Neuronal stem cell (in vitro differentiated cells): ENCODE data around the gene RRBP1.

Experiments
- DNase-seq: peaks from one replicate; pipeline ENCODE4 v3.0.0-alpha.2; 2013; ENCODE audit warnings: low spot score
- H2AFZ ChIP-seq: one replicate; pipeline ENCODE4 v1.6.1; 2013; ENCODE audit warnings: mild to moderate bottlenecking, low read length, inconsistent platforms
- H2AK5ac ChIP-seq: 2 replicates; pipeline ENCODE4 v1.6.1; 2013; ENCODE audit warnings: low read depth, mild to moderate bottlenecking, inconsistent platforms, low read length, moderate library complexity, mixed read lengths
- H2BK120ac ChIP-seq: 2 replicates; pipeline ENCODE4 v1.6.1; 2013; ENCODE audit warnings: low read depth, mild to moderate bottlenecking, inconsistent platforms, low read length, moderate library complexity, mixed read lengths
- H2BK12ac ChIP-seq: one replicate; pipeline ENCODE4 v1.6.1; 2013; ENCODE audit warnings: low read length, inconsistent platforms
- H2BK15ac ChIP-seq: 2 replicates; pipeline ENCODE4 v1.6.1; 2013; ENCODE audit warnings: mild to moderate bottlenecking, low read length, inconsistent platforms, mixed read lengths
- H2BK5ac ChIP-seq: one replicate; pipeline ENCODE4 v1.6.1; 2013; ENCODE audit warnings: inconsistent platforms, mild to moderate bottlenecking, low read length, moderate library complexity
- H3K14ac ChIP-seq: one replicate; pipeline ENCODE4 v1.6.1; 2013; ENCODE audit warnings: low read length, inconsistent platforms
- H3K18ac ChIP-seq: 2 replicates; pipeline ENCODE4 v1.6.1; 2013; ENCODE audit warnings: low read length, inconsistent platforms
- H3K23ac ChIP-seq: 2 replicates; pipeline ENCODE4 v1.6.1; 2013; ENCODE audit warnings: low read depth, mild to moderate bottlenecking, mixed read lengths, low read length, inconsistent platforms; ENCODE audit not compliant: poor library complexity
- H3K27ac ChIP-seq: replicated peaks from 3 replicates; pipeline ENCODE4 v1.5.1; 2013; ENCODE audit warnings: low read length, inconsistent platforms
- H3K27me3 ChIP-seq, 3 experiments: 2 replicates each; pipeline ENCODE4 v1.6.1; 2013; ENCODE audit warnings: low read length in 3 of 3, mild to moderate bottlenecking in 2 of 3, inconsistent platforms in 1 of 3, low read depth in 1 of 3, mixed read lengths in 1 of 3, moderate library complexity in 1 of 3; ENCODE audit not compliant: control insufficient read depth in 3 of 3, insufficient read depth in 3 of 3
- H3K36me3 ChIP-seq, 2 donors: replicated peaks in 1 of 2; 2 replicates each; pipeline ENCODE4 v1.6.1; 2013; ENCODE audit warnings: low read length in 2 of 2; ENCODE audit not compliant: control insufficient read depth in 2 of 2, insufficient read depth in 2 of 2
- H3K4ac ChIP-seq: 2 replicates; pipeline ENCODE4 v1.6.1; 2013; ENCODE audit warnings: inconsistent platforms, mild to moderate bottlenecking, low read length, moderate library complexity
- H3K4me1 ChIP-seq, 2 donors: 1 replicate in 1 of 2; 2 replicates in 1 of 2; pipeline ENCODE4 v1.6.1; 2013; ENCODE audit warnings: low read length in 2 of 2, low read depth in 1 of 2; ENCODE audit not compliant: control insufficient read depth in 2 of 2, insufficient read depth in 1 of 2
- H3K4me2 ChIP-seq: one replicate; pipeline ENCODE4 v1.6.1; 2013; ENCODE audit warnings: mild to moderate bottlenecking, low read length, inconsistent platforms; ENCODE audit not compliant: insufficient read depth, poor library complexity, severe bottlenecking
- H3K4me3 ChIP-seq, 2 donors: 2 replicates each; pipeline ENCODE4 v1.5.1; 2013; ENCODE audit warnings: low read length in 2 of 2, mild to moderate bottlenecking in 2 of 2, inconsistent platforms in 1 of 2, moderate library complexity in 1 of 2
- H3K79me1 ChIP-seq: one replicate; pipeline ENCODE4 v1.6.1; 2013; ENCODE audit warnings: low read depth, mild to moderate bottlenecking, inconsistent platforms, low read length, moderate library complexity
- H3K9ac ChIP-seq: one replicate; pipeline ENCODE4 v1.6.1; 2013; ENCODE audit warnings: mild to moderate bottlenecking, low read depth, low read length, inconsistent platforms; ENCODE audit not compliant: poor library complexity
- H3K9me3 ChIP-seq, 2 donors: replicated peaks in 1 of 2; 2 replicates each; pipeline versions ENCODE3 to v1.6.1; 2013; ENCODE audit warnings: low read length in 2 of 2, mild to moderate bottlenecking in 2 of 2, inconsistent platforms in 1 of 2, low read depth in 1 of 2, mixed read lengths in 1 of 2, moderate library complexity in 1 of 2; ENCODE audit not compliant: control insufficient read depth in 2 of 2, insufficient read depth in 1 of 2
- H4K8ac ChIP-seq: one replicate; pipeline ENCODE4 v1.6.1; 2013; ENCODE audit warnings: low read depth, mild to moderate bottlenecking, inconsistent platforms, low read length, moderate library complexity
- H4K91ac ChIP-seq: one replicate; pipeline ENCODE4 v1.6.1; 2013; ENCODE audit warnings: low read length, low read depth, mild to moderate bottlenecking, inconsistent platforms; ENCODE audit not compliant: poor library complexity
- WGBS, 2 donors: extraction: QIAGEN DNeasy Blood & Tissue Kit; methylation state at CpG; one replicate each; pipeline ENCODE4 v1.1.7; 2013; ENCODE audit warnings: missing lambda C conversion rate in 2 of 2, mixed read lengths in 1 of 2; ENCODE audit not compliant: insufficient read length in 2 of 2, insufficient replicate concordance in 1 of 2; ENCODE audit errors: extremely low coverage in 2 of 2; 5-methylcytosine and 5-hydroxymethylcytosine counted together

The RRBP1 gene

GRCh38 chr20:17615645-17616479 lies 66.2 kb downstream of the RRBP1 start:
- WGBS, 2 donors, result no CpG with 5 or more reads among the region's 22 CpGs
- H2BK120ac ChIP-seq, result no peak overlapping the region
- no peak overlapping the region for H3K23ac ChIP-seq
- no peak overlapping the region for H2BK12ac ChIP-seq
- H4K8ac ChIP-seq, result no peak overlapping the region
- peak overlapping the region; percentile 24 for H3K18ac ChIP-seq
- H2BK15ac ChIP-seq, result no peak overlapping the region
- peaks cover 10 to 15% of the 10 kb centered on the region in 2 donors for H3K36me3 ChIP-seq
- H3K4me1 ChIP-seq, result peaks cover 0 to 3% of the 10 kb centered on the region in 2 donors
- no peak overlapping the region for H3K4ac ChIP-seq
- no peak overlapping the region for H3K4me2 ChIP-seq
- no peak overlapping the region for H2AK5ac ChIP-seq
- H2BK5ac ChIP-seq, result no peak overlapping the region
- H3K27ac ChIP-seq, result no peak overlapping the region
- H3K14ac ChIP-seq, result no peak overlapping the region
- H3K4me3 ChIP-seq, result no peak overlapping the region
- H3K9me3 ChIP-seq, result no peaks in the 10 kb centered on the region
- H2AFZ ChIP-seq, result no peak overlapping the region
- H3K79me1 ChIP-seq, result no peaks in the 10 kb centered on the region
- no peaks in the 10 kb centered on the region for H3K27me3 ChIP-seq
- DNase-seq, result no peak
- H3K9ac ChIP-seq, result no peak overlapping the region
- H4K91ac ChIP-seq, result no peak overlapping the region

GRCh38 chr20:17614812-17615644 lies 67.0 kb downstream of the RRBP1 start:
- Histone ChIP-seq H2BK12ac (no peak overlapping the region), H3K4me2 (no peak overlapping the region), H3K36me3 (peaks cover 5 to 18% of the 10 kb centered on the region in 2 donors), H3K4me3 (peak overlapping the region in 1 of 2 donors; percentile 40), H3K14ac (peak overlapping the region; percentile 86), H2BK15ac (no peak overlapping the region), H2AFZ (no peak overlapping the region), H3K4ac (no peak overlapping the region), H3K4me1 (peaks cover 0 to 3% of the 10 kb centered on the region in 2 donors), H4K8ac (no peak overlapping the region), H3K9me3 (no peaks in the 10 kb centered on the region), H2AK5ac (no peak overlapping the region), H3K18ac (peak overlapping the region; percentile 65), H3K27me3 (no peaks in the 10 kb centered on the region), H4K91ac (no peak overlapping the region), H2BK120ac (no peak overlapping the region), H3K79me1 (no peaks in the 10 kb centered on the region), H3K27ac (no peak overlapping the region), H3K23ac (no peak overlapping the region), H2BK5ac (peak overlapping the region; percentile 46), H3K9ac (no peak overlapping the region)
- WGBS, 2 donors, result no CpG with 5 or more reads among the region's 32 CpGs
- DNase-seq, result no peak

DNA sequence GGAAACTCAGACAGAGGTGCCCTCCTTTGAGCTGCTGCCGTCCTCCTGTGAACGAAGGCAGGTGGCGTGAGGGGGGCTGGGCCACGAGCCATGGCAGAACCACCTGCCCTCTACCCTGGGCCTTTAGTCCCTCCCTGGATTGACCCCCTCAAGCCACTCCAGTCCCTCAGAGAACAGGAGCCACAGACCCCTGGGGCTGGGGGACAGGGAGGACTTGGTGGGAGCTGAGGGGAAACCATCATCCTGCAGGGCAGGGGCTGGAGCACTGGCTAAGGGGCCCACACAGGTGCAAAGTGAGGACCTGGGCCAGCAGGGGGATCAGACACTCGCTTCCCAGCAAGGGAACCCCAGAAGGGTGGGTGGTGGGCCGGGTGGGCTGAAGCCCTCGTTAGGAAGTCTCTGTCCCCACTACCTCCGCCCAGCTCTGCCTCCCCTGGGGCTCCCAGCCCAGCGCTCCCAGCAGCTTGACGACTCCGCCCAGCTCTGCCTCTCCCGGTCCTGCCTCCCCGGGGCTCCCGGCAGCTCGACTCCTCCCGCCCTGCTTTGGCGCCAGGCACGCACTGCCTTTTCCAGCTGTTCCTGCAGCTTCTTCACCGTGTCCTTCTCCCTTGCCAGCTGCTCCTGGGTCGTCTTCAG lies 67.7 kb downstream of the RRBP1 start:
- Histone ChIP-seq H3K9me3 (no peaks in the 10 kb centered on the region), H3K4me2 (no peak overlapping the region), H2BK120ac (no peak overlapping the region), H3K18ac (no peak overlapping the region), H4K8ac (no peak overlapping the region), H2BK5ac (no peak overlapping the region), H2AK5ac (no peak overlapping the region), H3K27ac (no peak overlapping the region), H3K4ac (no peak overlapping the region), H2BK12ac (no peak overlapping the region), H3K79me1 (no peaks in the 10 kb centered on the region), H3K9ac (peak overlapping the region; percentile 5), H2BK15ac (no peak overlapping the region), H3K4me3 (no peak overlapping the region), H3K27me3 (no peaks in the 10 kb centered on the region), H3K14ac (no peak overlapping the region), H3K4me1 (peaks cover 0 to 3% of the 10 kb centered on the region in 2 donors), H4K91ac (no peak overlapping the region), H3K23ac (no peak overlapping the region), H2AFZ (no peak overlapping the region), H3K36me3 (peaks cover 9 to 12% of the 10 kb centered on the region in 2 donors)
- DNase-seq, result no peak
- WGBS, 2 donors, result no CpG with 5 or more reads among the region's 20 CpGs
